Transverse colon (tissue), 4 donors: ENCODE measurements around the gene ARAF. TPM values are rescaled to one million over a fixed set of nuclear protein-coding genes. Genes with fewer than 3 reads are reported as not detected.

Experiments used
- DNase-seq: peaks from one replicate; pipeline ENCODE4 v3.0.0-alpha.2; 2019
- H3K27ac ChIP-seq, 4 donors: fragments of 200-600 bp; sonication (generic); 2 replicates each; pipeline ENCODE4 v1.5.1; 2016 to 2018; ENCODE audit warnings: inconsistent platforms in 4 of 4
- H3K27me3 ChIP-seq: fragments of 200-600 bp; sonication (generic); 2 replicates; pipeline ENCODE4 v1.5.1; 2017; ENCODE audit warnings: inconsistent platforms
- H3K36me3 ChIP-seq, 4 donors: fragments of 200-600 bp; sonication (generic); 2 replicates each; pipeline ENCODE4 v1.5.1; 2017 to 2019; ENCODE audit warnings: inconsistent platforms in 4 of 4
- H3K4me1 ChIP-seq, 4 donors: fragments of 200-600 bp; sonication (generic); 2 replicates each; pipeline ENCODE4 v1.5.1; 2017 to 2020; ENCODE audit warnings: inconsistent platforms in 4 of 4
- H3K4me3 ChIP-seq, 4 donors: fragments of 200-600 bp; sonication (generic); 1 replicate in 1 of 4; 2 replicates in 3 of 4; pipeline versions ENCODE4 v1.5.1 to v1.6.1; 2017 to 2019; ENCODE audit warnings: inconsistent platforms in 4 of 4
- H3K9me3 ChIP-seq, 2 donors: fragments of 200-600 bp; sonication (generic); 2 replicates each; pipeline ENCODE4 v1.5.1; 2017 to 2019; ENCODE audit warnings: inconsistent platforms in 2 of 2
- EP300 ChIP-seq: sonication (generic); formaldehyde crosslinking; IDR thresholded peaks from one replicate; pipeline ENCODE4 v1.6.1; 2017; ENCODE audit warnings: antibody characterized with exemption, low read depth
- POLR2A ChIP-seq: fragments of 450-650 bp; IDR thresholded peaks from one replicate; pipeline ENCODE4 v1.6.1; 2016; ENCODE audit warnings: antibody characterized with exemption, mild to moderate bottlenecking, moderate library complexity
- POLR2AphosphoS5 ChIP-seq, 3 donors: sonication (generic); formaldehyde crosslinking; IDR thresholded peaks; one replicate each; pipeline ENCODE4 v1.6.1; 2016; ENCODE audit warnings: antibody characterized with exemption in 3 of 3
- WGBS, 2 donors: methylation state at CpG; one replicate each; pipeline ENCODE4 v1.1.5; 2018; ENCODE audit warnings: low coverage in 1 of 2; 5-methylcytosine and 5-hydroxymethylcytosine counted together
- in situ Hi-C, 4 donors: fragments of 200-750 bp; cut with MboI; loops; one replicate each; pipeline versions ENCODE4 v1.15.0 to v1.15.1; 2017; ENCODE audit warnings: low sequenced_read_pairs in 3 of 4, low pct_ligation_motif_present in 1 of 4, low pct_unique_long_range_greater_than_20kb in 1 of 4
- intact Hi-C: fragments of 100-400 bp; cut with DNase I; formaldehyde crosslinking; loops from one replicate; pipeline ENCODE4 v1.15.1; 2023; ENCODE audit warnings: low total_unique reads
- total RNA-seq, 4 donors: library from RNA; depleted of rRNA; stranded (reverse); fragments of >200 nt; gene quantifications; one replicate each; pipeline ENCODE4 v1.1.0, GENCODE V29; 2016
- TF ChIP-seq, protein P1 (sequence below), 5 experiments: fragments of 200-600 bp in 3 of 5; fragments of 450-650 bp in 2 of 5; sonication (generic) in 3 of 5; IDR thresholded peaks; 1 replicate in 2 of 5; 2 replicates in 3 of 5; pipeline ENCODE4 v1.5.1; 2016 to 2017; ENCODE audit warnings: antibody characterized with exemption in 5 of 5, inconsistent platforms in 3 of 5, mild to moderate bottlenecking in 2 of 5, moderate library complexity in 1 of 5

The ARAF gene
- total RNA-seq, 4 donors from 2014 or later, result 58.4 to 247 (median 88.3) TPM

DNA sequence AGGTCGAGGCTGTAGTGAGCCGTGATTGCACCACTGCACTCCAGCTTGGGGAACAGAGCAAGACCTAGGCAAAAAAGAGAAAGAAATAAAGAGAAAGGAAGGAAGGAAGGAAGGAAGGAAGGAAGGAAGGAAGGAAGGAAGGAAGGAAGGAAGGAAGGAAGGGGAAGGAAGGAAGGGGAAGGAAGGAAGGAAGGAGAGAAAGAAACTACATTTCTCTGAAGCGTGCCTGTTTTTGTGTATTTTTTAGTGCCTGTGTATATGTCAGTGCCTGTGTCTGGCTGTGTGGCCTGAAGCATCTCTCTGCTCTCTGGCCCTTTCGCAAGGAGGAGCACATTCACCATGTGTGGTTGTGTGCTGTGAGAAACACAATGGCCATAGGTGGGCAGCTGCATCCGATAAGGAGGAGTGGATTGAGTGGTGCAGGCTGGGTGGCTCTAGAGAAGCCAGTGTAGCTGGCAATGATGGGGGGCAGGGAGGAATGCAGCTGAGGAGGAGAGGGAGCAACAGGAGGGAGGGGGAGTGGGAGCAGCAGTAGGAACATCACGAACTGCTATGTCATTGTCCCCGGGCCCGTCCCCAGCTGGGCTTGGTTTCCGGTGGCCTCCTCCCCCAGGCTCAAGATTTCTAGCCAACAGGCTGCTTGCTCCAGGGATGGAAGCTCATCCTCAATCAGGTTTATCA is 47.3 kb downstream of the ARAF start:
- H3K4me3 ChIP-seq, result no peak overlapping the region
- no peak overlapping the region for H3K27ac ChIP-seq
- WGBS, 2 donors, result 68% methylated on average over 9 of the region's 9 CpGs; no CpG with 5 or more reads in 1 of the 2 donors
- no peaks in the 10 kb centered on the region for H3K4me1 ChIP-seq
- in situ Hi-C loops, result no loop called here
- no peak for DNase-seq
- intact Hi-C loops, result no loop called here
- no peaks in the 10 kb centered on the region for H3K27me3 ChIP-seq
- TF ChIP-seq, protein P1, sequence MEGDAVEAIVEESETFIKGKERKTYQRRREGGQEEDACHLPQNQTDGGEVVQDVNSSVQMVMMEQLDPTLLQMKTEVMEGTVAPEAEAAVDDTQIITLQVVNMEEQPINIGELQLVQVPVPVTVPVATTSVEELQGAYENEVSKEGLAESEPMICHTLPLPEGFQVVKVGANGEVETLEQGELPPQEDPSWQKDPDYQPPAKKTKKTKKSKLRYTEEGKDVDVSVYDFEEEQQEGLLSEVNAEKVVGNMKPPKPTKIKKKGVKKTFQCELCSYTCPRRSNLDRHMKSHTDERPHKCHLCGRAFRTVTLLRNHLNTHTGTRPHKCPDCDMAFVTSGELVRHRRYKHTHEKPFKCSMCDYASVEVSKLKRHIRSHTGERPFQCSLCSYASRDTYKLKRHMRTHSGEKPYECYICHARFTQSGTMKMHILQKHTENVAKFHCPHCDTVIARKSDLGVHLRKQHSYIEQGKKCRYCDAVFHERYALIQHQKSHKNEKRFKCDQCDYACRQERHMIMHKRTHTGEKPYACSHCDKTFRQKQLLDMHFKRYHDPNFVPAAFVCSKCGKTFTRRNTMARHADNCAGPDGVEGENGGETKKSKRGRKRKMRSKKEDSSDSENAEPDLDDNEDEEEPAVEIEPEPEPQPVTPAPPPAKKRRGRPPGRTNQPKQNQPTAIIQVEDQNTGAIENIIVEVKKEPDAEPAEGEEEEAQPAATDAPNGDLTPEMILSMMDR (IDR thresholded peaks at IDR 0.05), result no peak
- TF ChIP-seq POLR2AphosphoS5 (IDR thresholded peaks at IDR 0.05) (no peak), EP300 (no peak), POLR2A (no peak)
- H3K9me3 ChIP-seq, result no peaks in the 10 kb centered on the region
- no peaks in the 10 kb centered on the region for H3K36me3 ChIP-seq

DNA sequence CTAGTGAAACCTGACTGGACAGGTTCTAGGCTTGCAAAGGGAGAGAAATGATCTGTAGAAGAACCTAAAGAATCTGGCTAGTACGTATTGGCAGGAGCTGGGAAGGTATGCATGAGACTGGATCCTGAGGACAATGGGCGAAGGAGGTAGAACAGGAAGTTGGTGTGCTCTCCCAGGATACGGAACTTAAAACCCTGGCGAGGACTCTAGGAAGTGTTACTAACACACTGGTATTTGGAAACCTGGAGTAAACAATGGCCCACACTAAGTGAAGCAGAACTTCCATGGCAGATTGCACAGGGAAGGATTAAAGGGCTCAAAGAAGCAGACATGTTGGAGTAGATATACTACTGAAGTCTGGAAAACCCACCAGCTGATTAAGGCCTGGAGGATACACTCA is 49.5 kb downstream of the ARAF start:
- Histone ChIP-seq H3K4me1 (no peaks in the 10 kb centered on the region), H3K27ac (no peak overlapping the region), H3K36me3 (no peaks in the 10 kb centered on the region), H3K27me3 (no peaks in the 10 kb centered on the region), H3K4me3 (no peak overlapping the region), H3K9me3 (no peaks in the 10 kb centered on the region)
- in situ Hi-C loops, result no loop called here
- no peak for TF ChIP-seq POLR2AphosphoS5 (IDR thresholded peaks at IDR 0.05)
- no peak for TF ChIP-seq EP300
- no peak for TF ChIP-seq POLR2A
- TF ChIP-seq, protein P1 (IDR thresholded peaks at IDR 0.05), result no peak
- WGBS, 2 donors, result 81 to 83% methylated on average over 3 to 4 of the region's 4 CpGs
- no peak for DNase-seq
- intact Hi-C loops, result no loop called here

DNA sequence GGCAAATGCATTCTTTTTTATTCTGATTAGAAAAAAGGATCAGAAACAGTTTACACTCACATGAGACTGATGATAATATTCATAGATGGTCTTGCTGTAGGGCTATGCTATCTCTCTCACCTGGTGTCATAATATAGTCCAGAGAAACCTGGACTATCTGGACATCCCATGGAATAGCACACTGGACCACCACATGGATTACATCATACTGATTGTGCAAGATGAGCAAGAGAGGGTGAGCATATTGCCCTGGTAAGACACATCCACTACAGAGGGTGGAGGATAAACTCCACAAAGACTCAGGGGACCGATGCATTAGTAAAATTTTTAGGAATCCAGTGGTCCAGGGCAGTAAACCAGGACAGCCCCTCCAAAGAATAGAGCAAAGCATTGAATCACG is 50.5 kb downstream of the ARAF start:
- Histone ChIP-seq H3K4me3 (no peak overlapping the region), H3K4me1 (no peaks in the 10 kb centered on the region), H3K9me3 (no peaks in the 10 kb centered on the region), H3K27ac (no peak overlapping the region), H3K36me3 (no peaks in the 10 kb centered on the region), H3K27me3 (no peaks in the 10 kb centered on the region)
- WGBS, 2 donors, result 72% methylated on average over 2 of the region's 2 CpGs; no CpG with 5 or more reads in 1 of the 2 donors
- TF ChIP-seq EP300, result no peak
- no peak for TF ChIP-seq POLR2A
- TF ChIP-seq POLR2AphosphoS5 (IDR thresholded peaks at IDR 0.05), result no peak
- TF ChIP-seq, protein P1 (IDR thresholded peaks at IDR 0.05), result no peak
- in situ Hi-C loops, result no loop called here
- intact Hi-C loops, result no loop called here
- DNase-seq, result no peak

DNA sequence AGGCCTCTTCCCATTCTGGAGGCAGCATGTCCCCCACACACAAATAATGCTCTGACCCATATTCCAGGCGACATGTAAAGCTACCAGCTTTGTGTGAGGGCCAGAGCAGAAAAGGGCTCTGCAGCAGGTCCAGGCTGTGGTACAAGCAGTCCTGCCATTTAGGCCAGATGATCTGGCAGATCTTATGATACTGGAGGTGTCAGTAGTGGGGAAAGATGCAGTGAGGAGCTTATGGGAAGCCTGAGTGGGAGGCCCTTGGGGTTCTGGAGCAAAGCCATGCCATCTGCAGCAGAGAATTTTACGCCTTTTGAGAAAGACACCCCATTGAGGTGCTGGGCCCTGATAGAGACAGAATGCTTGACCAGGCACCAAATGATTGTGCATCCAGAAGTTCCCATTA is 50.9 kb downstream of the ARAF start:
- intact Hi-C loops (no loop called here), in situ Hi-C loops (no loop called here)
- Histone ChIP-seq H3K27ac (no peak overlapping the region), H3K27me3 (no peaks in the 10 kb centered on the region), H3K36me3 (no peaks in the 10 kb centered on the region), H3K9me3 (no peaks in the 10 kb centered on the region), H3K4me3 (no peak overlapping the region), H3K4me1 (no peaks in the 10 kb centered on the region)
- 71% methylated on average over 2 of the region's 2 CpGs; no CpG with 5 or more reads in 1 of the 2 donors for WGBS, 2 donors
- TF ChIP-seq EP300, result no peak
- no peak for TF ChIP-seq POLR2AphosphoS5 (IDR thresholded peaks at IDR 0.05)
- TF ChIP-seq, protein P1 (IDR thresholded peaks at IDR 0.05), result no peak
- no peak for TF ChIP-seq POLR2A
- DNase-seq, result no peak
